Ovary (tissue), 9 donors: ENCODE data around the gene CD74. TPM values are rescaled to one million over a fixed set of nuclear protein-coding genes. Genes with fewer than 3 reads are reported as not detected.
A peak's percentile ranks its signal among the peaks of the same experiment; 100 is the strongest.

Source experiments
- DNase-seq, 5 donors: peaks; one replicate each; pipeline ENCODE4 v3.0.0-alpha.2; 2019 to 2020
- H3K27ac ChIP-seq, 2 donors: fragments of 200-600 bp; one replicate each; pipeline versions ENCODE4 v1.5.1 to v1.8.0; 2019 to 2022
- H3K27me3 ChIP-seq: fragments of 200-600 bp; one replicate; pipeline ENCODE4 v1.8.0; 2022
- H3K36me3 ChIP-seq: fragments of 200-600 bp; sonication (generic); one replicate; pipeline ENCODE4 v1.5.1; 2019
- H3K4me1 ChIP-seq: one replicate; pipeline ENCODE4 v1.8.1; 2013; ENCODE audit warnings: mild to moderate bottlenecking, moderate library complexity; ENCODE audit not compliant: insufficient read depth
- H3K4me3 ChIP-seq: fragments of 200-600 bp; sonication (generic); one replicate; pipeline ENCODE4 v1.5.1; 2017
- H3K9me3 ChIP-seq, 2 donors: fragments of 200-600 bp in 1 of 2; sonication (generic) in 1 of 2; one replicate each; pipeline versions ENCODE4 v1.5.1 to v1.8.1; 2013 to 2019; ENCODE audit warnings: mild to moderate bottlenecking in 1 of 2, moderate library complexity in 1 of 2
- CTCF ChIP-seq, 3 donors: fragments of 450-650 bp in 2 of 3; fragments of 200-600 bp in 1 of 3; IDR thresholded peaks; one replicate each; pipeline versions ENCODE4 v1.5.1 to v1.8.0; 2016 to 2022; ENCODE audit warnings: antibody characterized with exemption in 3 of 3, mild to moderate bottlenecking in 1 of 3
- EP300 ChIP-seq: sonication (generic); formaldehyde crosslinking; IDR thresholded peaks from one replicate; pipeline ENCODE4 v1.6.1; 2017; ENCODE audit warnings: antibody characterized with exemption
- POLR2A ChIP-seq: fragments of 450-650 bp; IDR thresholded peaks from one replicate; pipeline ENCODE4 v1.6.1; 2017; ENCODE audit warnings: antibody characterized with exemption, mild to moderate bottlenecking, moderate library complexity
- WGBS, 3 donors: extraction: QIAGEN DNeasy Blood & Tissue Kit in 1 of 3; methylation state at CpG; one replicate each; pipeline versions ENCODE4 v1.1.5 to v1.1.7; 2013 to 2017; 5-methylcytosine and 5-hydroxymethylcytosine counted together
- intact Hi-C, 4 donors: fragments of 100-400 bp; cut with DNase I; formaldehyde crosslinking; loops; one replicate each; pipeline versions ENCODE4 v1.11.0 to v1.15.1; 2022 to 2023
- polyA plus RNA-seq, 2 donors: library from polyadenylated mRNA; stranded (reverse); fragments of 200-250 nt in 1 of 2; fragments of 350-450 nt in 1 of 2; fragmentation: Illumina TruSeq in 1 of 2; extraction: RNeasy Lipid Tissue Mini Kit (QIAGEN cat#74804) in 1 of 2; gene quantifications; one replicate each; pipeline ENCODE4 v1.2.3, GENCODE V29; 2013 to 2014
- total RNA-seq, 7 donors: library from RNA; depleted of rRNA in 2 of 7; stranded (reverse); fragments of >200 nt in 2 of 7; fragmentation: NEBNext Ultra II Directional in 3 of 7; extraction: Animal tissue kit (Norgen Biotek cat#: 25700) in 3 of 7; gene quantifications; one replicate each; pipeline versions ENCODE4 v1.1.0 to v1.2.4, GENCODE V29; 2016 to 2023
- donor health status: DM: no; HTN: no; CAD: no; lungs with moderate emphysema.
- donor health status: DM: no; HTN: no; CAD: no.
- donor health status: Bipolar disorder and iron deficiency.
- donor health status: DM: yes; HTN: yes; CAD: no.
- donor health status: DM: no; HTN: no; CAD: no.
- donor health status: DM: yes; HTN: yes; CAD: no.

CD74 gene
- total and polyA plus RNA-seq, 9 donors: 96.9 to 1,292 (median 384) TPM

- no peak for DNase-seq
- Histone ChIP-seq H3K36me3 (no peaks in the 10 kb centered on the region), H3K9me3 (no peaks in the 10 kb centered on the region), H3K4me3 (peak overlapping the region; percentile 73), H3K4me1 (peaks cover 3% of the 10 kb centered on the region), H3K27ac (peak overlapping the region; percentile 82 to 94), H3K27me3 (no peaks in the 10 kb centered on the region)
- intact Hi-C loops: loop anchor here in 1 of 4 donors (10.0 kb wide), 1 partner anchor 314 kb away; no protein-coding TSS in a partner anchor
- WGBS, 3 donors: 6 to 18% (median 17%) methylated on average over 4 of the region's 4 CpGs
- TF ChIP-seq EP300 (no peak), CTCF (IDR thresholded peaks at IDR 0.05) (no peak), POLR2A (no peak)
Measured at GRCh38 chr5:150448334-150448733, 35.6 kb upstream of the CD74 start.

- DNase-seq: no peak
- no peak overlapping the region for H3K4me3 ChIP-seq
- WGBS, 3 donors: 79 to 84% (median 79%) methylated on average over 6 of the region's 6 CpGs
- TF ChIP-seq EP300 (no peak), CTCF (IDR thresholded peaks at IDR 0.05) (no peak), POLR2A (no peak)
- H3K4me1 ChIP-seq: peaks cover 3% of the 10 kb centered on the region
- intact Hi-C loops: loop anchor here in 1 of 4 donors (10.0 kb wide), 1 partner anchor 312 kb away; no protein-coding TSS in a partner anchor
- no peaks in the 10 kb centered on the region for H3K27me3 ChIP-seq
- no peak overlapping the region for H3K27ac ChIP-seq
- no peaks in the 10 kb centered on the region for H3K36me3 ChIP-seq
- H3K9me3 ChIP-seq: no peaks in the 10 kb centered on the region
Measured at GRCh38 chr5:150447188-150447587, 34.5 kb upstream of the CD74 start.

- Histone ChIP-seq H3K9me3 (no peaks in the 10 kb centered on the region), H3K36me3 (no peaks in the 10 kb centered on the region), H3K27me3 (no peaks in the 10 kb centered on the region), H3K4me3 (no peak overlapping the region), H3K4me1 (peaks cover 3% of the 10 kb centered on the region), H3K27ac (no peak overlapping the region)
- DNase-seq: no peak
- TF ChIP-seq CTCF (IDR thresholded peaks at IDR 0.05): no peak
- no peak for TF ChIP-seq POLR2A
- TF ChIP-seq EP300: no peak
- WGBS, 3 donors: 83 to 90% (median 83%) methylated on average over 6 of the region's 6 CpGs
- intact Hi-C loops: loop anchor here in 1 of 4 donors (10.0 kb wide), 1 partner anchor 312 kb away; no protein-coding TSS in a partner anchor
Measured at GRCh38 chr5:150446583-150446982, 33.9 kb upstream of the CD74 start.

GRCh38 chr5:150446088-150446487, 33.4 kb upstream of the CD74 start:
- no peaks in the 10 kb centered on the region for H3K36me3 ChIP-seq

More at GRCh38 chr5:150446088-150446487, 33.4 kb upstream of the CD74 start:
- H3K4me1 ChIP-seq: peaks cover 3% of the 10 kb centered on the region
- TF ChIP-seq EP300: no peak
- no peak for TF ChIP-seq POLR2A
- no peak for TF ChIP-seq CTCF (IDR thresholded peaks at IDR 0.05)
- intact Hi-C loops: loop anchor here in 1 of 4 donors (10.0 kb wide), 1 partner anchor 311 kb away; no protein-coding TSS in a partner anchor
- WGBS, 3 donors: 64 to 80% (median 68%) methylated on average over 2 of the region's 2 CpGs
- H3K27ac ChIP-seq: no peak overlapping the region
- no peak for DNase-seq
- no peaks in the 10 kb centered on the region for H3K9me3 ChIP-seq
- no peaks in the 10 kb centered on the region for H3K27me3 ChIP-seq
- H3K4me3 ChIP-seq: no peak overlapping the region
